OCI-LY7 (cell line): Measurements from ENCODE around the gene GON4L. TPM values are rescaled to one million over a fixed set of nuclear protein-coding genes. Genes with fewer than 3 reads are reported as not detected.

Experiments used
- BruUV-seq: library from RNA; stranded (reverse); fragments of 400-500 nt; replicated peaks from 2 replicates; lab custom pipeline; 2021; lab: Mats Ljungman, UMichigan
- CTCF ChIA-PET: fragments of 300-600 bp; sonication (Branson Sonifier 250); formaldehyde crosslinking; loops from one replicate; lab custom pipeline; 2022; ENCODE audit warnings: antibody characterized with exemption; ENCODE audit not compliant: unreplicated experiment; lab: Charles Lee
- POLR2A ChIA-PET: fragments of 300-600 bp; sonication (Branson Sonifier 250); formaldehyde crosslinking; loops from one replicate; lab custom pipeline; 2022; ENCODE audit warnings: antibody characterized with exemption; lab: Charles Lee
- DNase-seq: peaks from one replicate; pipeline ENCODE4 v3.0.0-alpha.2; 2015; ENCODE audit warnings: low spot score
- H2AFZ ChIP-seq: fragments of 200-600 bp; sonication (generic), shearing (Covaris generic); 2 replicates; pipeline ENCODE4 v1.6.1; 2014; ENCODE audit warnings: mild to moderate bottlenecking, antibody characterized with exemption, low read length, moderate library complexity
- H3K27ac ChIP-seq: fragments of 200-600 bp; sonication (generic); 2 replicates; pipeline ENCODE4 v1.5.1; 2014; ENCODE audit warnings: mixed run types, low read depth, mild to moderate bottlenecking, moderate library complexity, low read length, inconsistent platforms; ENCODE audit not compliant: poor library complexity, severe bottlenecking
- H3K36me3 ChIP-seq: fragments of 200-600 bp; sonication (generic); 2 replicates; pipeline ENCODE4 v1.6.1; 2014; ENCODE audit warnings: mild to moderate bottlenecking, antibody characterized with exemption, low read length, moderate library complexity, mixed read lengths; ENCODE audit not compliant: insufficient read depth
- H3K4me1 ChIP-seq: fragments of 200-600 bp; sonication (generic); 2 replicates; pipeline ENCODE4 v1.5.1; 2014; ENCODE audit warnings: mild to moderate bottlenecking, low read length; ENCODE audit not compliant: insufficient read depth, poor library complexity, severe bottlenecking
- H3K4me2 ChIP-seq: fragments of 200-600 bp; sonication (generic); 2 replicates; pipeline ENCODE4 v1.6.1; 2014; ENCODE audit warnings: mild to moderate bottlenecking, low read length
- H3K4me3 ChIP-seq: fragments of 200-600 bp; sonication (generic); 2 replicates; pipeline ENCODE4 v1.5.1; 2014; ENCODE audit warnings: mild to moderate bottlenecking, low read depth, low read length; ENCODE audit not compliant: poor library complexity, severe bottlenecking
- H3K79me2 ChIP-seq: fragments of 200-600 bp; sonication (generic); 2 replicates; pipeline ENCODE4 v1.6.1; 2016; ENCODE audit warnings: low read depth, mild to moderate bottlenecking, low read length, moderate library complexity, mixed read lengths; ENCODE audit not compliant: insufficient read depth
- H3K9me2 ChIP-seq: fragments of 200-600 bp; sonication (generic); 2 replicates; pipeline ENCODE4 v1.6.1; 2016; ENCODE audit warnings: mild to moderate bottlenecking, low read length, mixed read lengths; ENCODE audit not compliant: insufficient read depth
- H3K9me3 ChIP-seq: fragments of 200-600 bp; sonication (generic); 2 replicates; pipeline ENCODE4 v1.6.1; 2014; ENCODE audit warnings: mild to moderate bottlenecking, mixed run types, low read length, mixed read lengths
- H4K20me1 ChIP-seq: fragments of 200-600 bp; sonication (generic); 2 replicates; pipeline ENCODE4 v1.6.1; 2014; ENCODE audit warnings: mild to moderate bottlenecking, antibody characterized with exemption, low read length, moderate library complexity, mixed read lengths; ENCODE audit not compliant: insufficient read depth
- CTCF ChIP-seq: fragments of 200-600 bp; sonication (generic); conservative IDR thresholded peaks from 2 replicates; pipeline ENCODE4 v1.5.1; 2014; ENCODE audit warnings: mild to moderate bottlenecking, antibody characterized with exemption, low read length, moderate library complexity, mixed read lengths
- EZH2phosphoT487 ChIP-seq: fragments of 200-600 bp; sonication (generic); IDR thresholded peaks from 2 replicates; pipeline ENCODE4 v1.6.1; 2018; ENCODE audit warnings: low read depth, borderline replicate concordance, mild to moderate bottlenecking, mixed run types, antibody characterized with exemption, low read length, moderate library complexity, mixed read lengths
- intact Hi-C: fragments of 100-400 bp; cut with micrococcal nuclease; formaldehyde crosslinking; loops from one replicate; pipeline ENCODE4 v1.10.0; 2022; ENCODE audit not compliant: unreplicated experiment
- total RNA-seq, 2 experiments: library from RNA; depleted of rRNA in 1 of 2; stranded (reverse); fragments of >200 nt in 1 of 2; shearing (Covaris generic) in 1 of 2; gene quantifications; 2 replicates each; pipeline ENCODE4 v1.2.3, GENCODE V29; 2014 to 2022

GON4L gene
- total RNA-seq, 2 experiments from 2014 or later, result 46.0 to 78.0 TPM

DNA sequence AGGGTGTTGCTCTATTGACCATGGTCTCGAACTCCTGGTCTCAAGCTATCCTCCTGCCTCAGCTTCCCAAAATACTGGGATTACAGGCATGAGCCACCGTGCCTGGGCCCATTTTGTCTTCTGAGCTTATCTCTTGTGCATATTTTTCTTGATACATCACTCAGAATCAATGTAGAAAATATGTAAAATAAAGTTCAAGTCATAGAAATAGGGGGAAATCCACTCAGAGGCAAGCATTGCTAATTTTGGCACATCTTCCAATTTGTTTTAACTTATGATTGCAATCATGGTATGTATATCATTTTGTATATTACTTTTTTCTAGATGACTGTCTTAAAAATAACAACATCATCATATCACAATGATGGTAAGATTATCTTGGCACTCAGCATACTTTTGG lies 32.6 kb upstream of the GON4L start:
- Histone ChIP-seq H3K79me2 (peaks cover 13% of the 10 kb centered on the region; the same call in 1 of the 2 replicates), H3K27ac (no peak overlapping the region), H3K4me2 (no peak overlapping the region), H3K4me1 (peaks cover 53% of the 10 kb centered on the region), H3K9me2 (no peaks in the 10 kb centered on the region), H4K20me1 (no peaks in the 10 kb centered on the region), H3K9me3 (no peaks in the 10 kb centered on the region), H3K36me3 (peaks cover 30% of the 10 kb centered on the region), H2AFZ (no peak overlapping the region), H3K4me3 (no peak overlapping the region)
- CTCF ChIA-PET, result no interaction called here
- POLR2A ChIA-PET, result interaction anchor here (0.7 to 1.1 kb wide), 3 partner anchors 9 to 27 kb away, joined by 3 to 6 read pairs (median 3); no protein-coding TSS in a partner anchor
- intact Hi-C loops, result no loop called here
- no TSS peak for BruUV-seq
- no peak for DNase-seq
- TF ChIP-seq EZH2phosphoT487, result no peak
- no peak for TF ChIP-seq CTCF

DNA sequence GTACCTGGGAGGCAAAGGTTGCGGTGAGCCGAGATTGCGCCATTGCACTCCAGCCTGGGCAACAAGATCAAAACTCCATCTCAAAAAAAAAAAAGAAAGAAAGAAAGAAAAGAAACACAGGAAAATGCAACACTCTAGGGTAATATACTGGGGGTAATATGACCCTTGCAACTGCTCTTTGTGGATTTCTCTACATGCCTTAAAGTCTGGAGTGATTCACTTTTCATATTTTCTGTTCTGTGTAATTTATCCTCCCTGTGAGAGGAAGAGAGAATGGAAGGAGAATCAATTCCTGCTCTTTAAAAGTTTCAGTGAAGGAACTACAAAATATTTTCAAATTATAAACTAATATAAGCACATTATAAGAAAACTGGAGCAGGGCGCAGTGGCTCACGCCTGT lies 31.5 kb upstream of the GON4L start:
- ChIA-PET POLR2A (interaction anchor here (0.6 kb wide), 1 partner anchor 1673 kb away, joined by 3 read pairs; no protein-coding TSS in a partner anchor), CTCF (no interaction called here)
- TF ChIP-seq CTCF (no peak), EZH2phosphoT487 (no peak)
- H3K79me2 ChIP-seq, result peaks cover 18% of the 10 kb centered on the region; the same call in 1 of the 2 replicates
- DNase-seq, result no peak
- no peaks in the 10 kb centered on the region for H4K20me1 ChIP-seq
- H3K9me2 ChIP-seq, result no peaks in the 10 kb centered on the region
- intact Hi-C loops, result no loop called here
- no peak overlapping the region for H3K4me3 ChIP-seq
- peaks cover 57% of the 10 kb centered on the region for H3K4me1 ChIP-seq
- H3K36me3 ChIP-seq, result peaks cover 23% of the 10 kb centered on the region
- no peak overlapping the region for H3K4me2 ChIP-seq
- no peak overlapping the region for H3K27ac ChIP-seq
- no peak overlapping the region for H2AFZ ChIP-seq
- no TSS peak for BruUV-seq
- no peaks in the 10 kb centered on the region for H3K9me3 ChIP-seq

DNA sequence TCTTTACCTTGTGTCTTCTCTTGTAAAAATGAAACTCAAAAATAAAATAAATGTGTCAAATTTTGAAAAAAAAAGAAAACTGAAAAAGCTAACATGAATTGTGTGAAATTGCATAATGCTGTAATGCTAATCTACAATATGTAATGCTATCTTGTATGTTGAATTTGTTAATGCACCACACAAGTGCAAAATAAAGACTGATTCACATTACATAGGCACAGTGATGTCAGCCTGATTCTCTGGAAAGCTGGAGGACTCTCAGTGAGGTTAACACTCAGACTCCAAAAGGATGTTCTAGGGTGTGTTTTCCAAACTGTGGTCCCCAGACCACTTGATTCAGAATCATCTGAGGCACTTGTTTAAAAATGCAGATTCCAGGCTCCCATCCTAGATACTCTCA lies 28.0 kb upstream of the GON4L start:
- TF ChIP-seq CTCF, result no peak
- TF ChIP-seq EZH2phosphoT487, result no peak
- peaks cover 37% of the 10 kb centered on the region; the same call in 1 of the 2 replicates for H3K79me2 ChIP-seq
- H3K36me3 ChIP-seq, result peaks cover 53% of the 10 kb centered on the region
- H3K27ac ChIP-seq, result peak overlapping the region; percentile 96
- BruUV-seq, result no TSS peak
- POLR2A ChIA-PET, result interaction anchor here (0.5 to 4.9 kb wide), 8 partner anchors 12 to 68 kb away, joined by 3 to 39 read pairs (median 5); partner anchors contain the start of genes GON4L, KHDC4 and SYT11
- H3K4me1 ChIP-seq, result peaks cover 82% of the 10 kb centered on the region
- no peaks in the 10 kb centered on the region for H3K9me3 ChIP-seq
- H3K4me3 ChIP-seq, result peak overlapping the region; percentile 53
- peak overlapping the region; percentile 82 for H3K4me2 ChIP-seq
- no peaks in the 10 kb centered on the region for H3K9me2 ChIP-seq
- H4K20me1 ChIP-seq, result no peaks in the 10 kb centered on the region
- no peak for DNase-seq
- H2AFZ ChIP-seq, result no peak overlapping the region
- CTCF ChIA-PET, result no interaction called here
- intact Hi-C loops, result no loop called here
